ENCODE data around the gene NPTXR.

DNA sequence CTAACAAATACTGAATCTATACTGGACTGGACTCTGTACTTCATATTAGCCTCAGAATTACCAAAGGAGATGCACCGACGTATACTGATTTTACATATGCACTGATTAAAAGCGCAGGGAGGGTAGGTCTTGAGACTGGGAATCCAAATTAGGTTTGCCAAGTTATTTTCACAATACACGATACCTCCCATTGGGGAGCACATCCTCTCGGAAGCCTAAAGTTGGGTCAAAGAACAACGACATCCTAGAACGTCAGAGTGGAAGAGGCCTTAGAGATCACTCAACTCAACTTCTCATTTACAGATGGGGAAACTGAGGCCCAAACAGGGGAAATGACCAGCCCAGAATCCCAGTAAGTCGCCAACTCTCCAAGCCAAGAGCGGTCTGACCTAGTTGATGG lies 50.5 kb downstream of the NPTXR start:
- TF ChIP-seq, protein P1, sequence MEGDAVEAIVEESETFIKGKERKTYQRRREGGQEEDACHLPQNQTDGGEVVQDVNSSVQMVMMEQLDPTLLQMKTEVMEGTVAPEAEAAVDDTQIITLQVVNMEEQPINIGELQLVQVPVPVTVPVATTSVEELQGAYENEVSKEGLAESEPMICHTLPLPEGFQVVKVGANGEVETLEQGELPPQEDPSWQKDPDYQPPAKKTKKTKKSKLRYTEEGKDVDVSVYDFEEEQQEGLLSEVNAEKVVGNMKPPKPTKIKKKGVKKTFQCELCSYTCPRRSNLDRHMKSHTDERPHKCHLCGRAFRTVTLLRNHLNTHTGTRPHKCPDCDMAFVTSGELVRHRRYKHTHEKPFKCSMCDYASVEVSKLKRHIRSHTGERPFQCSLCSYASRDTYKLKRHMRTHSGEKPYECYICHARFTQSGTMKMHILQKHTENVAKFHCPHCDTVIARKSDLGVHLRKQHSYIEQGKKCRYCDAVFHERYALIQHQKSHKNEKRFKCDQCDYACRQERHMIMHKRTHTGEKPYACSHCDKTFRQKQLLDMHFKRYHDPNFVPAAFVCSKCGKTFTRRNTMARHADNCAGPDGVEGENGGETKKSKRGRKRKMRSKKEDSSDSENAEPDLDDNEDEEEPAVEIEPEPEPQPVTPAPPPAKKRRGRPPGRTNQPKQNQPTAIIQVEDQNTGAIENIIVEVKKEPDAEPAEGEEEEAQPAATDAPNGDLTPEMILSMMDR (IDR thresholded peaks at IDR 0.05), result no peak
- TF ChIP-seq, protein P2, sequence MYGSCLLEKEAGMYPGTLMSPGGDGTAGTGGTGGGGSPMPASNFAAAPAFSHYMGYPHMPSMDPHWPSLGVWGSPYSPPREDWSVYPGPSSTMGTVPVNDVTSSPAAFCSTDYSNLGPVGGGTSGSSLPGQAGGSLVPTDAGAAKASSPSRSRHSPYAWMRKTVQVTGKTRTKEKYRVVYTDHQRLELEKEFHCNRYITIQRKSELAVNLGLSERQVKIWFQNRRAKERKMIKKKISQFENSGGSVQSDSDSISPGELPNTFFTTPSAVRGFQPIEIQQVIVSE (CRISPR knock-in tag; IDR thresholded peaks at IDR 0.05; ENCODE audit: borderline replicate concordance), result no peak
- no peak for TF ChIP-seq IRF1 (CRISPR knock-in tag; IDR thresholded peaks at IDR 0.05)
- TF ChIP-seq ETV6 (CRISPR knock-in tag; IDR thresholded peaks at IDR 0.05), result no peak
- TF ChIP-seq, protein P3, sequence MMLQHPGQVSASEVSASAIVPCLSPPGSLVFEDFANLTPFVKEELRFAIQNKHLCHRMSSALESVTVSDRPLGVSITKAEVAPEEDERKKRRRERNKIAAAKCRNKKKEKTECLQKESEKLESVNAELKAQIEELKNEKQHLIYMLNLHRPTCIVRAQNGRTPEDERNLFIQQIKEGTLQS (CRISPR knock-in tag; conservative IDR thresholded peaks at IDR 0.05), result no peak
- TF ChIP-seq PRDM15 (CRISPR knock-in tag; IDR thresholded peaks at IDR 0.05), result no peak
- TF ChIP-seq EMX1 (CRISPR knock-in tag; IDR thresholded peaks at IDR 0.05), result no peak
- TF ChIP-seq SP1 (CRISPR knock-in tag; conservative IDR thresholded peaks at IDR 0.05), result no peak
- TF ChIP-seq, protein P4, sequence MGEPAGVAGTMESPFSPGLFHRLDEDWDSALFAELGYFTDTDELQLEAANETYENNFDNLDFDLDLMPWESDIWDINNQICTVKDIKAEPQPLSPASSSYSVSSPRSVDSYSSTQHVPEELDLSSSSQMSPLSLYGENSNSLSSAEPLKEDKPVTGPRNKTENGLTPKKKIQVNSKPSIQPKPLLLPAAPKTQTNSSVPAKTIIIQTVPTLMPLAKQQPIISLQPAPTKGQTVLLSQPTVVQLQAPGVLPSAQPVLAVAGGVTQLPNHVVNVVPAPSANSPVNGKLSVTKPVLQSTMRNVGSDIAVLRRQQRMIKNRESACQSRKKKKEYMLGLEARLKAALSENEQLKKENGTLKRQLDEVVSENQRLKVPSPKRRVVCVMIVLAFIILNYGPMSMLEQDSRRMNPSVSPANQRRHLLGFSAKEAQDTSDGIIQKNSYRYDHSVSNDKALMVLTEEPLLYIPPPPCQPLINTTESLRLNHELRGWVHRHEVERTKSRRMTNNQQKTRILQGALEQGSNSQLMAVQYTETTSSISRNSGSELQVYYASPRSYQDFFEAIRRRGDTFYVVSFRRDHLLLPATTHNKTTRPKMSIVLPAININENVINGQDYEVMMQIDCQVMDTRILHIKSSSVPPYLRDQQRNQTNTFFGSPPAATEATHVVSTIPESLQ (CRISPR knock-in tag; IDR thresholded peaks at IDR 0.05), result no peak

Data from WTC11 (cell line).